Superior temporal gyrus (tissue), 1 donor: ENCODE measurements around the gene DHX9.
A peak's percentile ranks its signal among the peaks of the same experiment; 100 is the strongest.

ENCODE experiments used
- DNase-seq: peaks from one replicate; pipeline ENCODE4 v3.0.0-alpha.2; 2016; ENCODE audit errors: extremely low spot score

Gene DHX9

GRCh38 chr1:182841368-182841988 lies 2.3 kb downstream of the DHX9 start:
- DNase-seq, result no peak

GRCh38 chr1:182842265-182842664 lies 3.1 kb downstream of the DHX9 start:
- DNase-seq, result no peak

GRCh38 chr1:182845379-182845778 lies 6.2 kb downstream of the DHX9 start:
- no peak for DNase-seq

- DNase-seq, result no peak
Observed at GRCh38 chr1:182845894-182846293, 6.7 kb downstream of the DHX9 start.

GRCh38 chr1:182847105-182847504 lies 8.0 kb downstream of the DHX9 start:
- DNase-seq, result no peak

- DNase-seq, result no peak
Observed at GRCh38 chr1:182848736-182849135, 9.6 kb downstream of the DHX9 start.

GRCh38 chr1:182850319-182850718 lies 11.2 kb downstream of the DHX9 start:
- DNase-seq, result no peak

GRCh38 chr1:182851825-182852224 lies 12.7 kb downstream of the DHX9 start:
- no peak for DNase-seq

GRCh38 chr1:182855911-182856310 lies 16.8 kb downstream of the DHX9 start:
- DNase-seq, result peak; percentile 34

GRCh38 chr1:182857212-182857611 lies 18.1 kb downstream of the DHX9 start:
- no peak for DNase-seq

GRCh38 chr1:182860658-182861057 lies 21.5 kb downstream of the DHX9 start:
- DNase-seq, result no peak

GRCh38 chr1:182861994-182862393 lies 22.8 kb downstream of the DHX9 start:
- no peak for DNase-seq

- DNase-seq, result no peak
Observed at GRCh38 chr1:182862827-182863226, 23.7 kb downstream of the DHX9 start.

- no peak for DNase-seq
Observed at GRCh38 chr1:182863940-182864339, 24.8 kb downstream of the DHX9 start.

GRCh38 chr1:182867861-182868260 lies 28.7 kb downstream of the DHX9 start:
- DNase-seq, result no peak

GRCh38 chr1:182869241-182869666 lies 30.1 kb downstream of the DHX9 start:
- DNase-seq, result no peak

GRCh38 chr1:182872881-182873280 lies 33.7 kb downstream of the DHX9 start:
- DNase-seq, result no peak

- no peak for DNase-seq
Observed at GRCh38 chr1:182875889-182876288, 36.7 kb downstream of the DHX9 start.

GRCh38 chr1:182877331-182877730 lies 38.2 kb downstream of the DHX9 start:
- no peak for DNase-seq

GRCh38 chr1:182877842-182878241 lies 38.7 kb downstream of the DHX9 start:
- DNase-seq, result no peak

GRCh38 chr1:182884872-182885271 lies 45.7 kb downstream of the DHX9 start:
- DNase-seq, result no peak

- no peak for DNase-seq
Observed at GRCh38 chr1:182885591-182885990, 46.4 kb downstream of the DHX9 start.

- no peak for DNase-seq
Observed at GRCh38 chr1:182886985-182887384, 47.8 kb downstream of the DHX9 start.
